GM19372 (cell line): ENCODE data around the gene SERP1.
"Not testable (repeated sequence)": the region's sequence is repeated elsewhere in the genome, so short reads cannot be mapped to it uniquely, and the experiment has no call there.

Experiments used
- ATAC-seq: cut with Tn5 transposase; IDR thresholded peaks from one replicate; pipeline ENCODE4 v1.9.1; 2021; ENCODE audit warnings: mild to moderate bottlenecking, low read depth, moderate library complexity; ENCODE audit not compliant: unreplicated experiment

SERP1 gene

DNA sequence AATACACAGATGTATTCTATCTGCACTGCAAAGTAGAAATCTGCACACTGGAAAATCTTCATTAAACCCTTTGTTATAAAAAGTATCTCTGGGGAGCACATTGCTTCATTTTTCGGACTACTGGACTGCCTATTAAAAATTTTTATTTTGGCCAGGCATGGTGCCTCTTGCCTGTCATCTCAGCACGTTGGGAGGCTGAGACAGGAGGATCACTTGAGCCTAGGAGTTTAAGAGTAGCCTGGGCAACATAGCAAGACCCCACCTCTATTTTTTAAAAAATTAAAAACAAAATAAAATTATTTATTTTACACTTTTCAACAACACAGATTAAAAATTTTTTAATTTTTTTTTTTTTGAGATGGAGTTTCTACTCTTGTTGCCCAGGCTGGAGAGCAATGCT lies 6.0 kb downstream of the SERP1 start:
- ATAC-seq: no peak

DNA sequence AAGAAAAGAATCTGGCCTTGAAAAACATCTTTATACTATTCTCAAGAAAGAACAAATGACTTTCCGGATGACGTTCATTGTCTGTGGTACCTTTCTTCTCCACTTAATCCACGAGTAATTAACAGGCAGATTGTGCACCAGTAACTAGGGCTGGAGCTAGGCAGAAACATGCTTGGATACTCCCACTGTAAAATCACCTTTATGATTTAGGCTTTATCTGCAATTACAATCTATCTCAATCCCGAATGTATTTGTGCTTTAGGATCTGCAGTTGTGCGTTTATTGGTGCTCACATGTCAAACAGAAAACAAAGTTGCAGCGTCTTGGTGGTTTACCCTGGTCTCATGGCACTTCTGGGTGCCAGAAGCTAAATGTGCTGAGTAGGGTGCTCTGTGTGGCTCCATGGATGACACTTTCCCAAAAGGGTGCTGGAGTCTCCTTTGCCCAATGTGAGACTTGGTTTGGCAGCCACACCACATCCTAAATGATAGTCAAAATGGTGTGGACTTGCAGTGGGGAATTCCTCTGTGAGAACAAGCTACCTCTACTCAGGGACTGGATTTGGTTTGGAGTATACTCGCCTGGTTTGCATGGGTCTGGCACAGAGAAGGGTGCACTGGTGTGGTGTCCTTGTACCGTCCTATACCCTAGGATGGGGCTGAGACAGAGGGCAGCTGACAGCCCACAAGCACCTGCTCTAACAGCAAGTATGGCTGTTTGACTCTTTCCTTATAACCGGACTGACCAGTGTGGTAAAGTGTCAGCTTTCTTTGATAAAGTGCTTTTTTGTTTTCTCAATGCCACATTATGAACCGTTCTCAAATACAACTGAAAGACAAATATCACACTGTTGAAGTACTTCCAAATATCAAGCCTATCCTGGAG lies 7.7 kb downstream of the SERP1 start:
- no peak for ATAC-seq

DNA sequence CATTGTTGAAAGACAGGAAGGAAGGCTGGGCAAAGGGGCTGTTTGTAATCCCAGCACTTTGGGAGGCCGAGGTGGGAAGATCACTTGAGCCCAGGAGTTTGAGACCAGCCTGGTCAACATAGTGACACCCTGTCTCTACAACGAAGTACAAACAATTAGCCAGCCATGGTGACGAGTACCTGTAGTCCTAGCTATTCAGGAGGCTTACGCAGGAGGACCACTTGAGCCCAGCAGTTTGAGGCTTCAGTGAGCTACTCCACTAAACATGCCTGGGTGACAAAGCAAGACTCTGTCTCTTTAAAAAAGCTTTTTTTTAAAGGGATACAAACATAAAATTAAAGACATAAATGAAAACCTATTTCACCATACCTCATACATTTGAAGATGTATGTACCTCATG lies 11.1 kb downstream of the SERP1 start:
- ATAC-seq: no peak

DNA sequence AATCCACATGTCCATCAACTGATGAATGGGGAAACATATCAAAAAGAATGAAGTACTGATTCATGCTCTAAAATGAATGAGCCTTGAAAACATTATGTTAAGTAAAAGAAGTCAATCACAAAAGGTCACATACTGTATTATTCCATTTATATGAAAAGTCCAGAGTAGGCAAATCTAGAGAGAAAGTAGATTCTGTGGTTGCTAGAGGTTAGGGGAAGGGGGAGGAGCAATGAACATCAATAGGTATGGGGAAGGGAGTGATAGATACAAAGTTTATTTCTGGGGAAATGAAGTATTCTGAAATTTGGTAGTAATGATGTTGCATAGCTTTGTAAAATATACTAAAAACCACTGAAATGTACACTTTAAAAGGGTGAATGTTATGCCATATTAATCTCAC lies 14.5 kb downstream of the SERP1 start:
- ATAC-seq: no peak

DNA sequence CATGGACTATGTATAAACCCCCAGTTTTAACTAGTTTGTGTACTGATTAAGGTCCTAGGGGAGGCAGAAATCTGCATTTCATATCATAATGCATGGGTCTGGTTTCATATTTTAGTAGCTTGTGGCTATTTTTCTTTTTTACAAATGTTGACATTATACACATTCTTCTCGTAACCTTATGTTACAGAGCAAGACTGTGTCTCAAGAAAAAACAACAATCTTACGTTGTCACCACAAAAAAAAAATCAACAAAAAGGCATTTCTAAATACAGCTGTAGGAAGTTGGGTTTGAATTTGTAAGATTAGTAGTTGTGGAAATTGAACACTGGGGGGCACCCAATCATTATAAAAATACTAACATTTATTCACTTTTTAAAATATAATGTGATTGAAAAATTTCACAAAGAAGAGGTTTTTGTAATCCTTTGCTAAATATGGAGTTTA lies 17.9 kb downstream of the SERP1 start:
- no peak for ATAC-seq

DNA sequence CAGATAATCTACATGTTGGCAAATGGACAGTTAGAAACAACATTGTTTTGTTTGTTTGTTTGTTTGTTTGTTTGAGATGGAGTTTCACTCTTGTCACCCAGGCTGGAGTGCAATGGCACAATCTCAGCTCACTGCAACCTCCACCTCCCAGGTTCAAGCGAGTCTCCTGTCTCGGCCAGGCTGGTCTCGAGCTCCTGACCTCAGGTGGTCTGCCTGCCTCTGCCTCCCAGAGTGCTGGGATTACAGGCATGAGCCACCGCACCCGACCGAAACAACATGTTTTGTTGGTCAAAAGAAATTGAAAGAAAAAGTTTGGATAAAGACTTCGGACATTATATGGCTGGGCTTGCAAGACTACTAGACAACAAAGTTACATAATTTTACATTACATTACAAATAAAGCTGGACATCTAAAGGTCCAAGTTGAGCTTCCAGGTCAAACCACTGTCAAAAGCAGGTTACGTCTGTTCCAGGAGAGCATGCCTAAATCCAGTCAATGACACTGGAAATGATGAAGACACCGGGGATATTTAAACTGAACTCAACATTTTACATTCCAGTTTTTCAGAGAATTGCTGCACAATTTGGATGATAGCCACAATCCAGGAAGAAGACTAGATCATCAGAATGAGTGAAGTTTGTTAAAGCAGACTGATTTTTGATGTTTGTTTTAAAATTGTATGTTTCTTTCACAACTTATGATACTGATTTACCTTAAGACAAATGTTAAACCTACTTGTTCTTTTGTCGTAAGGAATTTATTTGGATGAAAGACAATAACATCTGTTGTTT lies 18.6 kb downstream of the SERP1 start:
- ATAC-seq: no peak

DNA sequence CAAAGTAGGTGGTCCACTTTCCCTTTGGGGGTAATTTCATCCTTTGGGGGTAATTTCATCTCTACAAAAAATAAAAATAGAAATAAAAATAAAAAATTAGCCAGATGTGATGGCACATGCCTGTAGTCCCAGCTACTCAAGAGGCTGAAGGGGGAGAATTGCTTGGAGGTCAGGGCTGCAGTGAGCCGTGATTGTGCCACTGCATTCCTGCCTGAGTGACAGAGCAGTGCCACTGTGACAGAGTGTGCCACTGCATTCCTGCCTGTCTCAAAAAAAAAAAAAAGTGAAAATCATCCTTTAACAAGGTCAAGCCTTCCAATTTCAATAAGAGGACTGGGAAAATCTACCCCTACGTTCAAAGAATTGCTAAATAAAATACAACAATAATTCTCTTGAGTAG lies 22.8 kb downstream of the SERP1 start:
- ATAC-seq: no peak

DNA sequence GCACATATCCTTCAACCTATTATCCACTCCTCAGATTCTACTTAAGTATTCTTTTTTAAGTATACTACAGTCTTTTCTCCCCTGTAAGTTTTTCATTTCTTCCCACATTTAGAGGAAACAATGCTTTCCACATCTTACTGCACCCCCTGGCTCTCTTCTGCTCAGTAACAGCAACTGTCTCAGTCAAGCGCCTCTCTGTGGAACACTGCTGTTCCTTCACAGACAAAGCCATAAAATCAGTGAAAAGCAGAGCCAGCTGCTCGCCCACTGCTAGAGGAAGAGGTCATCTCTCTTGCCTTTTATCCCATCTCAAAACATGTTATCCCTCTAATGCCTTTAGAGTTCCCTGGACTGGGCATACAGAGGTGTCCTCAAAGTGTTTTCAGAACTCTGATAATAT lies 24.8 kb downstream of the SERP1 start:
- ATAC-seq: no peak

DNA sequence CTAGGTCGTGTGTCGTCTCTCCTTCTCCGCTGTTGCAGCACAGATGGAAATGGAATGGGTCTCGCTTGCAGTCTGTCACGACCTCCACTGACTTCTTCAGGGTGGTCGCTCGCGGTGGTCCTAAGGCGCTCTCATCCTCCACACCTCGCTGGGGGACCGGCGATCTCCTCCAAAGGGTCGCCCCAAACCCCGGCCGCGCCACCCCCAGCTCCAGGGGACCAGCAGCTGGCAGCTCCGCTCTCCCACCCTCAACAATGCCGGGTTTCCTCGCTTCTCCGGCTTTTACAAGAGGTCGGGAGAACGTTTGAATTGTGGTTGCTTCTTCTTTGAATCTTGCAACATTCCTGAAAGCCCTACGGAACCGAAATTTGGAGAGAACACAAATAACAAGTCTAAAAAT lies 25.9 kb downstream of the SERP1 start:
- no peak for ATAC-seq

DNA sequence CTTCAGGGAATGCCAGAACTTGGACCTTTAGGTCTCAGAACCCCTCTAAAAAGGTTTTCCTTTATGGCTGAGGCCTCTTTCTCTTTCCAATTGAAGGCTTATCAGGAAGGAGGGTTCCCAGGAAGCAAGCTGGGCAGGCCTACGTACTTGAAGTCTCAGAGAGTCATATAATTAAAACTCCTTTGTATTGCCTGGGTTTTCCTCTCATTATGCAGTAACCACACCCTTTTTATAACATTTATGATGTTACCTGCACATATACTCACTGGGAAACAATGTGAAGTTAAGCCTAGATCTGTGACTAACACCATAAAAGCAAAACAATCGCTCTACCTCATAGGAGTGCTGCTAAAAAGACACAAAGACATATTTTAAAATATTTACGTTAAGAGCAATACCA lies 27.3 kb downstream of the SERP1 start:
- no peak for ATAC-seq

DNA sequence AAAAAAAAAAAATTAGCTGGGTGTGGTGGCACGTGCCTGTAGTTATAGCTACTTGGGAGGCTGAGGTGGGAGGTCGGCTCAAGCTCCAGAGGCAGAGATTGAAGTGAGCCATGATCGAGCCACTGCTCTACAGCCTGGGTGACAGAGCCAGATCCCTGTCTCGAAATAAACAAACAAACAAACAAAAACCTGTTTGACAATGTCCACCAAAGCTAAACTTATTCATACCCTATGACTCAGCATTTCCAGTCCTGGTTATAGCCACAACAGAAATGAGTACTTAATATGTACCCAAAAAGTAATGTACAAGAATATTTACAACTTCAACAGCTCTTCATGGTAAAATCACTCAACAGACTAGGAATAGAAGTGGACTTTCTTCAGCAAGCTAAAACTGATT lies 31.1 kb downstream of the SERP1 start:
- no peak for ATAC-seq

DNA sequence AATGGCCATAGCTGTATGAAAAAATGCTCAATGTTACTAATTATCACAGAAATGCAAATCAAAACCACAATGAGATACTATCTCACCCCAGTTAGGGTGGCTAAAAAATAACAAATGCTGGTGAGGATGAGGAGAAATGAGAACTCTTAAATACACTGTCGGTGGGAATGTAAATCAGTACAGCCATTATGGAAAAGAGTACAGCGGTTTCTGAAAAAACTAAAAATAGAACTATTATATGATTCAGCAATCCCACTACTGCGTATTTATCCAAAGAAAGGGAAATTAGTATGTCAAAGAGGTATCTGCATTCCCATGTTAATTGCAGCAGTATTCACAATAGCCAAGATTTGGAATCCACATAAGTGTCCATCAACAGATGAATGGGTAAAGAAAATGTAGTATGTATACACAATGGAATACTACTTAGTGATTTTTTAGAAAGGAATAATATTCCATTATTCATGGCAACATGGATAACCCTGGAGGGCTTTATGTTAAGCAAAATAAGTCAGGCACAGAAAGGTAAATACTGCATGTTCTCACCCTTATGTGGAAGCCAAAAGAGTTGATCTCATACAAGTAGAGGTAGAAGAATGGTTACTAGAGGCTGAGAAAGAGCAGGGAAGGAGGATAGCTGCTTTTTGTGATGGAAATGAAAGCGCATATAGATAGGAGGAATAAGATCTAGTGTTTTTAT lies 35.0 kb downstream of the SERP1 start:
- ATAC-seq: no peak

DNA sequence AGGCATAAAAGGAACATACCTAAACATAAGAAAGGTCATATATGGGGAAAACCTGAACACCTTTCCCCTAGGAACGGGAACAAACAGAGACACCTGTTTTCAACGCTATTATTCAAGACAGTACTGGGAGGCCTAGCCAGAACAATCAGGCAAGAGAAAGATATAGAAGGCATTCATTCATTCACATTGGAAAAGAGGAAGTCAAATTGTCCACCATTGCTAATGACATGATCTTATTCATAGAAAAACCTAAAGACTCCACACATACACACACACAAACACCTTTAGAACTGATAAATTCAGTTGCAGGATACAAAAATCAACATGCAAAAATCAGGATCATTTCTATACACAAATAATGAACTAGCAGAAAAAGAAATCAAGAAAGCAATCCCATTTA lies 36.5 kb downstream of the SERP1 start:
- no peak for ATAC-seq

DNA sequence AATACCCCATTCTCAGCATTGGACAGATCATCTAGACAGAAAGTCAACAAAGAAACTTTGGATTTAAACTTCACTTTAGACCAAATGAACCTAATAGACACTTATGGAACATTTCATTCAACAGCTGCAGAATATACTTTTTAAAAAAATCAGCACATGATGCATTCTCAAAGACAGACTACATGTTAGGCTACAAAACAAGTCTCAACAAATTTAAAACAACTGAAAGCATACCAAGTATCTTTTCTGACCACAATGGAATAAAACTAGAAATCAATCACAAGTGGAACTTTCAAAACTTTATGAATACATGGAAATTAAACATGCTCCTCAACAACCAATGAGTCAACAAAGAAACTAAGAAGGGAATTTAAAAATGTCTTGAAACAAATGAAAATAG lies 37.9 kb downstream of the SERP1 start:
- no peak for ATAC-seq

DNA sequence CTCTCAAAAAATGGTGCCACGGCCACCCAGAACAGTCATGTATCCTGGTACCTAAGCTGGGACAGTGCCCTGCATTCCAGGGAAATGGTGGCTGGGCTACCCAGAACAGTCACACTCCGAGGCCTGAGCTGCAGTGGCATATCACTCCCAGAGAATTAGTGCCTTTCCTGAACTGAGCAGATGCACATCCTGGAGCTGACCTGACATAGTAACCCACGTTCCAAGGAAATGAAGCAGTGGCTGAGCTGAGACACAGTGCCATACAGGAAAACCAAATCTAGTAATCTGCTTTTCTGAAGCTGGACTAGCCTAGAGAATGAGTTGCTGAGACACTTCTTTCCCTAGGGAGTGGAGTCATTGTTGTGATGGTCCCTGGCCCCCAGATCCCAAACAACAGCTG lies 41.8 kb downstream of the SERP1 start:
- ATAC-seq: no peak

DNA sequence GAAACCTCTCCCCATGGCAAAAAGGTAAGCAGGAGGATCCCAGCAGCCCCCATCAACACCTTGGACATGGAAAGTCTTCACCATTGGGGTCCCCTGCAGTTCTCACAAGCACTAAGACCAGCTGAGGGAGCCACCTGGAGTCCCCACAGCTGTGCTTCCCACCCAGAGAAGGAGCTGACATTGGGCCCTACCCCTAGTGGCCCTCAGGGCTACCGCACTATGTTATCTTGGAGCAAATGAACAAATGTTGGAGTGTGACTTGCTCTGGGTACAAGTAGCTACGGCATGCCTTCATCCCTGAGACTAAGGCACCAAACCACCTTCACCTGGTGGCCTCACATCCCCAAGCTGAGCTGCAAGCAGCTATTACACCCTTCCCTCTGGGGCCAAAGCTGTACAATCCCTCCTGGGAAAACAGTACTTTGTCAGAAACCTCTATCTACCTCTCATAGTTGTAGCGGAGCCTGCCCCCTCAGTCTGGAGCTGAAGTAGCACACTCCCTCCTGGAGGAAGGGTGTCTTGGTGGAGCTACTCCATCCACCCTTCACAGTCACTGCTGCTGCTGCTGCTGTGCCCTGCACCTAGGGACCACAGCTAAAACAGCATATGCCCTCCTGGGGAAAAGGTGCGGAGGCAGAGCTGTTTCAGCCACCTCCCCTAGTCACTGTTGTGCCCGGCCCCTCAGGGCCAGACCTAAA lies 42.7 kb downstream of the SERP1 start:
- no peak for ATAC-seq

DNA sequence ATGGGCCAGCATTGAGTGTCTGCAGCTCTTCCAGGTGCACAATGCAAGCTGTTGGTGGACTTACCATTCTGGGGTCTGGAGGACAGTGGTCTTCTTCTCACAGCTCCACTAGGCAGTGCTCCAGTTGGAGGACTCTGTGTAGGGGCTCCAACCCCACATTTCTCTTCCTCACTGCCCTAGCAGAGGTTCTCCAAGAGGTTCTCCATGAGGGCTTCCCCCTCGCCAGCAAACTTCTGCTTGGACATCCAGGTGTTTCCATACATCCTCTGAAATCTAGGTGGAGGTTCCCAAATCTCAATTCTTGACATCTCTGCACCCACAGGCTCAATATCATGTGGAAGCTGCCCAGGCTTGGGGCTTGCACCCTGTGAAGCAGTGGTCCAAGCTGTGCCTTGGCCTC lies 45.3 kb downstream of the SERP1 start:
- ATAC-seq: not testable (repeated sequence)

DNA sequence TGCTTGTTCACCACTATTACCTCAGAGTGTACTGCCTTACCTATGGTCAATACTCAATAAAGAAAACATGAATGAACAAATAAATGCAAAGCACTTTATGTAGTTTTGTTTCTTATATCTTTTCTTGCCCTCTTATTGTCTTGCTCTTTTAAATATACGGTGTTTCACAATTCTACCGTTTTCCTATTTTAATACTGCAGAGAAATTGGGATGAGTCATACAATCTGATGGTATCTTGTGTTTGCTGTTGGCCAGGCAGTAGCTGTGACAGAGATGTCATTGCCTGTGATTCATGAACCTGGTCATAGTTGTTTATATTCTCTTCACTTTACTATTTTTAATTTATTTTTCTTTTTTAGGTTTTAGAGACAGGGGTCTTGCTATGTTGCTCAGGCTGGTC lies 48.3 kb downstream of the SERP1 start:
- ATAC-seq: no peak

DNA sequence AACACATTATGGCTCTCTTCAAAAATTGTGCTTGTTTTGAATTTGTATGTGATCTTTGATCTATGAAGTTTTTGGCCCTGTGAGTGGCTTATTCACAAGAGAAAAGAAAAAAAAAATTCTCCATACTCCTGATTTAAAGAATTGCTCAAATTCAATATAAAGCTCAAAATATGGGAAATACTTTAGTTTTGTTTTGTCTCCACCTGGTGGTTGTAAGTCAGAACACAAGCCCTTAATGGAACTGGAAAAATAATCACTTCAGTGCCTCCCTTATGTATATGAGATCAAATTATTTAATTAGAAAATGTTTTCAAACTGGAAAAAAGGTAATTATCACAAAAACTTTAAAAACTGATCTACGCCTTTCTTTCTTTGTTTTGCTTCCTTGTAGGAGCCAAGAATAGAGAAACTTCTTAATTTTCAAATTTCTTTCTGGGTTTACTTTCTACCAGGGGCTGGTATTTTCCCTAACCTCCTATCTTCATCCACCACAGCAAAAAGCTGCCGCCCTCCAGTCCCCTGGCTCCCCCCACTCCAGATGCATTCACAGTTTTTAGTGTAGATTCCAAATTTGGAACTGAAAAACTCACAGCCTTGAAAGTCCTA lies 50.6 kb downstream of the SERP1 start:
- ATAC-seq: no peak

DNA sequence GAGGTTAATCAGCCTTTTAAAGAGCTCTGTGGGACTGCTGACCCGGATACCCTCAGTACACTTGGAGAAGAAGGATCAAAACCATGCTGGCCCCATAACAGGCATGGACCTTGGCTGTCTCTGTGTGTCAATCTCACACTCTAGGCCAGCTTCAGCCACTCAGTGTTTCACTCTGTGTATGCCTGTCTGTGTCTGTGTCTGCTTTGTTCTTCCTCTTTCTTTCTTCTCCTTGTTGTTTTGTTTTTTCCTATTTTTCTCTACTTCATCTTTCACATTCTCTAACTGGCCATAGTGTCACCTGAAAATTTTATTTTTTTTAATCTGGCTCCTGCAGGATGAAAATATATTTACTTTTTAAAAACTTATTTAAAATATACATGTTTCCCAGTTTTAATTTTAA lies 51.1 kb downstream of the SERP1 start:
- ATAC-seq: no peak
